Mesendoderm (in vitro differentiated cells): Measurements from ENCODE around the gene TRIM75. TPM values are rescaled to one million over a fixed set of nuclear protein-coding genes. Genes with fewer than 3 reads are reported as not detected.

ENCODE experiments used
- DNase-seq: peaks from one replicate; pipeline ENCODE4 v3.0.0; 2013
- H2AK5ac ChIP-seq: 2 replicates; pipeline ENCODE4 v1.6.1; 2013; ENCODE audit warnings: low read length, inconsistent platforms
- H2BK120ac ChIP-seq: 2 replicates; pipeline ENCODE4 v1.6.1; 2013; ENCODE audit warnings: low read depth, mild to moderate bottlenecking, low read length, moderate library complexity, mixed read lengths
- H2BK15ac ChIP-seq: replicated peaks from 2 replicates; pipeline ENCODE4 v1.6.1; 2013; ENCODE audit warnings: low read depth, mild to moderate bottlenecking, moderate library complexity
- H2BK5ac ChIP-seq: 2 replicates; pipeline ENCODE4 v1.6.1; 2013; ENCODE audit warnings: low read length, inconsistent platforms
- H3K18ac ChIP-seq: 2 replicates; pipeline ENCODE4 v1.6.1; 2013; ENCODE audit warnings: mild to moderate bottlenecking, low read length, mixed read lengths
- H3K23ac ChIP-seq: one replicate; pipeline ENCODE4 v1.6.1; 2013; ENCODE audit warnings: low read length
- H3K27ac ChIP-seq: 2 replicates; pipeline ENCODE4 v1.5.1; 2013; ENCODE audit warnings: low read depth, mild to moderate bottlenecking, inconsistent platforms, low read length, moderate library complexity
- H3K27me3 ChIP-seq: 2 replicates; pipeline ENCODE4 v1.6.1; 2013; ENCODE audit warnings: low read length, control low read depth, mild to moderate bottlenecking, inconsistent platforms; ENCODE audit not compliant: insufficient read depth, poor library complexity
- H3K36me3 ChIP-seq: 2 replicates; pipeline ENCODE4 v1.6.1; 2013; ENCODE audit warnings: low read length, inconsistent platforms; ENCODE audit not compliant: control insufficient read depth, insufficient read depth
- H3K4ac ChIP-seq: one replicate; pipeline ENCODE4 v1.6.1; 2013; ENCODE audit warnings: low read depth, mild to moderate bottlenecking, low read length, moderate library complexity
- H3K4me1 ChIP-seq: 2 replicates; pipeline ENCODE4 v1.6.1; 2013; ENCODE audit warnings: low read depth, low read length, inconsistent platforms; ENCODE audit not compliant: control insufficient read depth
- H3K4me2 ChIP-seq: 2 replicates; pipeline ENCODE4 v1.6.1; 2013; ENCODE audit warnings: low read length
- H3K4me3 ChIP-seq: 2 replicates; pipeline ENCODE4 v1.5.1; 2013; ENCODE audit warnings: mild to moderate bottlenecking, low read length
- H3K56ac ChIP-seq: one replicate; pipeline ENCODE4 v1.6.1; 2013; ENCODE audit warnings: low read length
- H3K79me1 ChIP-seq: 2 replicates; pipeline ENCODE4 v1.6.1; 2013; ENCODE audit warnings: low read length, inconsistent platforms
- H3K79me2 ChIP-seq: 2 replicates; pipeline ENCODE4 v1.6.1; 2013; ENCODE audit warnings: mild to moderate bottlenecking, low read length; ENCODE audit not compliant: control insufficient read depth, insufficient read depth
- H3K9ac ChIP-seq: 2 replicates; pipeline ENCODE4 v1.6.1; 2013; ENCODE audit warnings: low read length, inconsistent platforms
- H4K5ac ChIP-seq: one replicate; pipeline ENCODE4 v1.6.1; 2013; ENCODE audit warnings: low read length
- H4K8ac ChIP-seq: one replicate; pipeline ENCODE4 v1.6.1; 2013; ENCODE audit warnings: low read depth, mild to moderate bottlenecking, control low read depth, low read length, moderate library complexity
- WGBS: extraction: QIAGEN DNeasy Blood & Tissue Kit; methylation state at CpG from one replicate; pipeline ENCODE4 v1.1.7; 2013; ENCODE audit warnings: low lambda C conversion rate, missing lambda C conversion rate; ENCODE audit not compliant: insufficient coverage; ENCODE audit errors: extremely low coverage; 5-methylcytosine and 5-hydroxymethylcytosine counted together
- polyA plus RNA-seq, 2 experiments: library from polyadenylated mRNA; stranded (reverse); fragments of 200-250 nt; gene quantifications; one replicate each; pipeline ENCODE4 v1.2.3, GENCODE V29; 2013

The TRIM75 gene
- not detected for polyA plus RNA-seq (2013, experiment 1 of 2)
- not detected for polyA plus RNA-seq (2013, experiment 2 of 2)

DNA sequence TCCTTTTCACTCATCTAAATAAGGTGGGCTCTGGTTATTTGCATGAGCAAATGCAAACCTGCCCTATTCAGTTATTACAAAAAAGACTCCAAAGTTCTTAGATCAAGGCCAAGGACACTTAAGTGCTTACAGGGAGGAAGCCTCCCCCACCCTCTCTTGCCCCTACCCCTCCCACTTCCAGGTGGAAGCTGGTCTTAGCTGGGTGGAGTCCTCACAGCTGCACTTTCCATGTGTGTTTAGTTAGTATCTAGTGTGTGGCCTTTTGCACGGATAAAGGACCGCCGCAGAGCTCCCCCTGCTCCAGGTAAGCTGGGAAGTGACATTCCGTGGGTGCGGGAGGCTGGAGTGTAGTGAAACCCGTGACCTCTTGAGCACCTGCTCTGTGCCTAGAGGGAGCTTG is at the start of gene TRIM75:
TRIM75 (plus strand) TSS at position 222 of the 400 bp plus-strand sequence. CDS start 5,282 bp downstream, outside the sequence.
- Histone ChIP-seq H2AK5ac (no peak within 1 kb of the TSS), H3K56ac (no peak within 1 kb of the TSS), H3K18ac (no peak within 1 kb of the TSS), H2BK5ac (no peak within 1 kb of the TSS), H2BK15ac (no peak within 1 kb of the TSS), H3K4me2 (no peak within 1 kb of the TSS), H3K4me1 (no peaks in the 10 kb centered on the region), H3K79me1 (no peaks in the 10 kb centered on the region), H3K23ac (no peak within 1 kb of the TSS), H3K9ac (no peak within 1 kb of the TSS), H3K27me3 (no peaks in the 10 kb centered on the region), H3K4me3 (no peak within 1 kb of the TSS), H3K36me3 (no peaks in the 10 kb centered on the region), H3K27ac (no peak within 1 kb of the TSS), H3K4ac (no peak within 1 kb of the TSS), H4K5ac (no peak within 1 kb of the TSS), H4K8ac (no peak within 1 kb of the TSS), H3K79me2 (no peaks in the 10 kb centered on the region), H2BK120ac (no peak within 1 kb of the TSS)
- no peak for DNase-seq
- no CpG with 5 or more reads among the region's 6 CpGs for WGBS

DNA sequence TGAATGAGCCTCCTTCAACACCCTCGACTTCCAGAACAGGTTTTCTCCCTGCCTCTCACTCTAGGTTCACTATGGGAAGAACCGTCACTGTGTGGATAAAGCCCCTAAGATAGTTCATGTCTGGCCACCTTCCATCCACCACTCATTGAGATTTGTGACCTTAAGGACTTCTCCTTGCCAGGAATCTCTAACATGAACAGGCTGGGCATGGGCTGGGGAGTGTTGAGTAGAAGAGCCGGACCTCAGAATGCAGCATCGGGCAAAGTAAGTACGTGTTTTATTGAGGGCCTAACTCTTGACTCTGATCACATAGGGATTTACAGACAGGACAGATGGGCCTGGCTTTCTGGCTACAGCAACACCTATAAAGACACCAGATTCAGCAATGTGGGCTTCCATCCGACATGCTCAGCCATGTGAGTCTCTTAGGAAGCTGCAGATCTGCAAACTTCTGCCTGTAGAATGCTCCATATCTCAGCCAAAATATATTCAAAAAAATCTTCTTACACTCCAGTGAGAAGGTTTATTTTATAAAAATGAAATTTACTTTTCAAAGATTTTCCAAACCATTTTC is 48.2 kb upstream of the TRIM75 start:
- Histone ChIP-seq H3K79me2 (no peaks in the 10 kb centered on the region), H2AK5ac (no peak overlapping the region), H4K5ac (no peak overlapping the region), H3K4me1 (no peaks in the 10 kb centered on the region), H2BK15ac (no peak overlapping the region), H3K36me3 (no peaks in the 10 kb centered on the region), H3K18ac (no peak overlapping the region), H3K4ac (no peak overlapping the region), H3K79me1 (no peaks in the 10 kb centered on the region), H3K56ac (no peak overlapping the region), H3K4me3 (no peak overlapping the region), H2BK120ac (no peak overlapping the region), H3K23ac (no peak overlapping the region), H3K27me3 (no peaks in the 10 kb centered on the region), H3K27ac (no peak overlapping the region), H2BK5ac (no peak overlapping the region), H4K8ac (no peak overlapping the region), H3K9ac (no peak overlapping the region), H3K4me2 (no peak overlapping the region)
- no CpG with 5 or more reads among the region's 6 CpGs for WGBS
- no peak for DNase-seq

DNA sequence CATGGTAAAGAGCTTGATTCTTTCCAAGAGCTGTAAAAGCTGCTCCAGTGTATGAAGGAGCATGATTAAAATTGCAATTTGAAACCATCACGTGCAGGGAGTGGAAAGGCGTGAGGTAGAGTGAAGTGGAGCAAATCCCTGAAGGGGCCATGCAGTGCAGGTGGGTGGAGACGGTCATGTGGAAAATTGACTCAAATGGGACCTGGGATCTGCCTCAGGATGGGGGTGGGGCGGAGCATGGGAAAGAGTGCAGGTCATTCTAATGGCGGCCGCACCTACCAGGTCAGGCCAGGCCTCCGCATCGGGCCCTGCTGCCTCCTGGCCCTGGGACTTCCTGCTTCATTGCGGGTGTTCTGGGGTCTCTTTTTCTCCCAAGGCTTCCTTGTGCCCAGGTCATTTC is 47.2 kb upstream of the TRIM75 start:
- Histone ChIP-seq H3K4me3 (no peak overlapping the region), H3K9ac (no peak overlapping the region), H3K79me2 (no peaks in the 10 kb centered on the region), H3K4me1 (no peaks in the 10 kb centered on the region), H2AK5ac (no peak overlapping the region), H3K27me3 (no peaks in the 10 kb centered on the region), H3K56ac (no peak overlapping the region), H3K36me3 (no peaks in the 10 kb centered on the region), H4K5ac (no peak overlapping the region), H3K4me2 (no peak overlapping the region), H3K79me1 (no peaks in the 10 kb centered on the region), H2BK120ac (no peak overlapping the region), H2BK5ac (no peak overlapping the region), H2BK15ac (no peak overlapping the region), H3K27ac (no peak overlapping the region), H3K18ac (no peak overlapping the region), H3K4ac (no peak overlapping the region), H4K8ac (no peak overlapping the region), H3K23ac (no peak overlapping the region)
- WGBS: no CpG with 5 or more reads among the region's 9 CpGs
- DNase-seq: no peak

DNA sequence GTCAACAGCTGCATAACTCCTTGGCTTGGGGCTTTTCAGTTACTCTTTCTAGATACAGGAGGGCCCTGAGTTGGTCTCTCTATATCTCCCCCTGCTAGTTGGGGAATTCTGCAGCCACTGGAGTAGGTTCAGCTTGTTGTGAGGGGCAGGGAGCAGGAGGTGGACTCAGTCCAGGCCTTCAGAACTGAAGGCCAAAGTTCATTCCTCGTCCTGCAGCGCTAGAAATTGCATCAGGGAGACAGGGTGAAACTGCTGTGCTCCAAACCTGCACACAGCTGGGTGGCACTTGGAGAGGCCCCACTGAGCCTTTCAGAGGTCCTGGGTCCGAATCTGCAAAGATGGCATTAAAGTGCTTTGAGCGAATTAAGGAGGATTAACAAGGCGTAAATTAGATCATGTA is 46.8 kb upstream of the TRIM75 start:
- Histone ChIP-seq H3K9ac (no peak overlapping the region), H4K8ac (no peak overlapping the region), H3K56ac (no peak overlapping the region), H3K23ac (no peak overlapping the region), H3K27me3 (no peaks in the 10 kb centered on the region), H3K4me3 (no peak overlapping the region), H3K4ac (no peak overlapping the region), H3K36me3 (no peaks in the 10 kb centered on the region), H2BK120ac (no peak overlapping the region), H3K18ac (no peak overlapping the region), H4K5ac (no peak overlapping the region), H3K79me1 (no peaks in the 10 kb centered on the region), H2BK5ac (no peak overlapping the region), H2AK5ac (no peak overlapping the region), H3K4me2 (no peak overlapping the region), H2BK15ac (no peak overlapping the region), H3K79me2 (no peaks in the 10 kb centered on the region), H3K4me1 (no peaks in the 10 kb centered on the region), H3K27ac (no peak overlapping the region)
- no peak for DNase-seq
- WGBS: no CpG with 5 or more reads among the region's 5 CpGs

DNA sequence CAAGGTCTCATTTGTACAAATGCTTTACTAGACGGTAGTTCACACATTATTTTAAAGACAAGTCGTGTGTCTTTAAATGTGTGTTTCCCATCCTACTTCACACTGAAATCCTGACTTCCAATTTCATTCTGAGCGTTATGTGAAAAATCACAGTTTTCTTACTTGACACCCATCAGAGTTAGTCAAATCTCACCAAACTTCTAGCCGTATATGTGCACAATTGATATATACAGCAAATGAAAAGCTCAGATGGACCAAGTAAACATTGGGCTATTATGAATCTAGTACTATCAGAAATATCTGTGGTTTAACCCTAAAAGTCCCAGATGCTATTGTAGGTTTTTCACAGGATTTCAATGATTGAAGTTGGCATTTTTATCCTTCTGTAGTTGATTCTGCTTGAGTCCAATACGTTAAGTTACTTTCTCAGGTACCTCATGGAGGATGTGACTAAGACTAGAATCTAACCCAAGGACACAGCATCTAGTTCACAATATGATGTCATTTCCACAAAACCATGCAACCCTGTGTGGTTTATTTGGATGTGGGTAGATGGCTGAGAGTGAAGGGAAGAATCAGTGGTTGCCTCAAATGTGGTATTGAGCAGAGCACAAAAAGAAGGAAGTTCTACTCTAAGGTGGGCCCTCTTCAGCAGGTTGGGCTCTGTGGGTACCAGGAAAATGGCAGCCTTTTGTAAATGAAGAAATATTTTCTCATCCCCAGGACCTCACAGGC is 44.0 kb upstream of the TRIM75 start:
- H4K5ac ChIP-seq: no peak overlapping the region
- H3K79me1 ChIP-seq: no peaks in the 10 kb centered on the region
- no peaks in the 10 kb centered on the region for H3K36me3 ChIP-seq
- no peak overlapping the region for H3K23ac ChIP-seq
- no peak overlapping the region for H2AK5ac ChIP-seq
- H3K79me2 ChIP-seq: no peaks in the 10 kb centered on the region
- H3K4me1 ChIP-seq: no peaks in the 10 kb centered on the region
- H2BK120ac ChIP-seq: no peak overlapping the region
- WGBS: no CpG with 5 or more reads among the region's 5 CpGs
- no peak overlapping the region for H3K27ac ChIP-seq
- H3K56ac ChIP-seq: no peak overlapping the region
- H2BK5ac ChIP-seq: no peak overlapping the region
- H4K8ac ChIP-seq: no peak overlapping the region
- H3K9ac ChIP-seq: no peak overlapping the region
- H3K27me3 ChIP-seq: no peaks in the 10 kb centered on the region
- H2BK15ac ChIP-seq: no peak overlapping the region
- H3K18ac ChIP-seq: no peak overlapping the region
- no peak overlapping the region for H3K4me2 ChIP-seq
- DNase-seq: no peak
- no peak overlapping the region for H3K4me3 ChIP-seq
- H3K4ac ChIP-seq: no peak overlapping the region
